KG1 (cell line): ENCODE data around the gene SUGP1.

Source experiments
- DNase-seq: peaks from one replicate; lab custom pipeline; 2025; lab: John Stamatoyannopoulos, UW

Gene SUGP1

GRCh38 chr19:19227217-19227616, 93.1 kb downstream of the SUGP1 start:
- no peak for DNase-seq

DNA sequence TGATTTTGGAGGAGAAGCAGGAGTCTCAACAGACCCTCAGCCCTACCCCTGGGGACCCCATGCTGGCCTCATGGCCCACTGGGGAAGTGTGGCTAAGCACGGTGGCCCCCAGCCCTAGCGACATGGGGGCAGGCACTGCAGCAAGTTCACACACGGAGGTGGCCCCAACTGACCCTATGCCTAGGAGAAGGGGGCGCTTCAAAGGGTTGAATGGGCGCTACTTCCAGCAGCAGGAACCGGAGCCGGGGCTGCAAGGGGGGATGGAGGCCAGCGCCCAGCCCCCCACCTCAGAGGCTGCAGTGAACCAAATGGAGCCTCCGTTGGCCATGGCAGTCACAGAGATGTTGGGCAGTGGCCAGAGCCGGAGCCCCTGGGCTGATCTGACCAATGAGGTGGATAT, 93.6 kb downstream of the SUGP1 start:
- no peak for DNase-seq

DNA sequence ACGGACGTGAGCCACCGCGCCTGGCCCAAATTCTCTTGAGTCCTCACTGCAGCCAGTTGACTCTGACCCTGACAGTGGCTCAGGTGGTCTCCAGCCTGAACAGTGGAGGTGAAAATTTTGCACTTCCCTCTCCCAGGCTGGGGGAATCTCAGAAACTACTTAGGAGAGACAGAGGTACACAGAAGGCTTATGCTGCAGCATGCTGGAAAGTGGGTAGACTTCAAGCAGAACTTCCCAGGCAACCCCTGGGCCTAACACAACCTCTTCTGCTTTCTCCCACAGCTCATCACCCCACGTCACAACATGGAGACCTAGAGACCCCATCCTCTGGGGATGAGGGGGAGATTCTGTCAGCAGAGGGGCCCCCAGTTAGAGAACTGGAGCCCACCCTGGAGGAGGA, 94.1 kb downstream of the SUGP1 start:
- no peak for DNase-seq
